Stimulated activated CD8-positive, alpha-beta memory T cell treated with anti-CD3 and anti-CD28 coated beads, Interleukin-12 subunit alpha, Interleukin-12 subunit beta, amount 100 ng/mL, for 1 hour (primary cell): ENCODE data around the gene ARHGEF17.
"Not testable (repeated sequence)": the region's sequence is repeated elsewhere in the genome, so short reads cannot be mapped to it uniquely, and the experiment has no call there.

ENCODE experiments used
- DNase-seq: peaks from one replicate; pipeline ENCODE4 v3.0.0-alpha.2; 2020; ENCODE audit warnings: low read depth

ARHGEF17 gene

GRCh38 chr11:73273222-73273895 is 34.7 kb upstream of the ARHGEF17 start:
- DNase-seq: no peak

GRCh38 chr11:73274191-73274590 is 33.9 kb upstream of the ARHGEF17 start:
- not testable (repeated sequence) for DNase-seq

DNA sequence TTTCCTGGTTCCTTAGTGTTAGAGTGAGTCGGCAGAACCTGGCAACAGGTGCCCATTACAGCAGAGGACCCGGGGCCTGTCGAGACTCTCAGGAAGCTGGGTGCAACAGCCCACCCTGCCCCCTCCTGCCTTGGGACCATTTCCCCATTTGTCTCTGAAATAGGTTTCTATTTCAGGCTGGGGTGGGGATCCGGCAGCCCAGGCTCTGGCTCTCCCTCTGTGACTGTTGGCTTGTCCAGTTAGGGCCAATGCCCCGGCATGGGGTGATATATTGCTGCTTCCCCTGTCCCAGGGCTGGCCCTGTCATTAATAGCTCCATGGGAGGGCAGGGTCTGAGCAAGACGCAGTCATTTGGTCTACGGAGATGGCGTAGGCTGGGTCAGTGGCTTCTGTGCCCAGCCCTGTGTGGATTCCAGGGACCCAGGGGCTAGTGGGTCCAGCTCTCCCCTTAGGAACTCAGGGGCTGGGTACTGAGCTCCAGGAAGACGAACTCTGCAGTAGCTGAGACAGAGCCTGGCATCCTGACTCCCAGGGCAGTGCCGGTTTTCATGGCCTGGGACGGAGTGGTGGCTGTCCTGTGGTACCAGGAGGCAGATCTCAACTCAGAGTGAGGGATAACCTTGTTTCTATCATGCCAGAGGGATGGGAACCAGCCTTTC is 33.2 kb upstream of the ARHGEF17 start:
- DNase-seq: no peak

GRCh38 chr11:73275381-73275750 is 32.7 kb upstream of the ARHGEF17 start:
- no peak for DNase-seq

DNA sequence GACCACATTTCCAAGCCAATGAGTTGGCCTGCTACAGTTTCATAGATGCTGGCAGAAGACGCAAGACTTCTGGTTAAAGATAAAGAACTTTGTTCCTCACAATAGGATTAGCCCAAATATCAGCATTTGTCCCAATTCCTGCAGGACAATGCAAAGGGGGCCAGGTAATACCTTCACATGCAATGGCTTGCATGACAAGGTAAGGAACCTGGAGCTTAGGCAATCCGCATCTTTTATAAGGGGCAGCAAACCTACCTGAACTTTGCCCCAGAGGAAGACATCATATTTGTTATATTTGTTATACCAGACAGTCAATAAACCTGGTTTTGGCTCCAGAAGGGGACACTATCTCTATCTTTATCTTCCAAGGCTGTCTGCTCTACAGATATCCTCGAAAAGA is 30.6 kb upstream of the ARHGEF17 start:
- DNase-seq: no peak

GRCh38 chr11:73280626-73281025 is 27.4 kb upstream of the ARHGEF17 start:
- no peak for DNase-seq

DNA sequence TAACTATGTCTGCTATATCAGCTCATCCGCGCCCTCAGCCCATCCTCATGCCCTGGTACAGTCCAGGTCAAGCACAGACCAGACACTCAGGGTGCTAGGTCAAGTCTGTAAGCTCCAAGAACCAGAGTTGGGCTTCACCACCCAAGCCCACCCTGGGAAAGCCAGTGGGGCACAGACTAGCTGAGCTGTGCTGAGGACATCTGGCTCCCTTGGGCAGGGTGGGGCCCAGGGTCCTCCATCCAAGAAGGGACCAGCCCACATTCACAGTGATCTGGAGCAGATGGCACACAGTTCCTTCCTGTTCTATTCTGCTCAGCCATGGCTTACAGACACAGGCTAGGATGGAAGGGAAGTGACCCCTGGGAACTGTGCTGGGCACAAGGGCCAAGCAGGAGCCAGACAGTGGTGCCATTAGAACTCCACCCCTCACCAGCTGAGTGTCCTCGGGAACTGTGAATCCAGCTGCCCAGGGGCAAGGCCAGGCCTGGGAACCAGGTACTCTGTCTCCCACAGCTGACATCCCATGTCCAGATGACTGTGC is 26.8 kb upstream of the ARHGEF17 start:
- DNase-seq: no peak

DNA sequence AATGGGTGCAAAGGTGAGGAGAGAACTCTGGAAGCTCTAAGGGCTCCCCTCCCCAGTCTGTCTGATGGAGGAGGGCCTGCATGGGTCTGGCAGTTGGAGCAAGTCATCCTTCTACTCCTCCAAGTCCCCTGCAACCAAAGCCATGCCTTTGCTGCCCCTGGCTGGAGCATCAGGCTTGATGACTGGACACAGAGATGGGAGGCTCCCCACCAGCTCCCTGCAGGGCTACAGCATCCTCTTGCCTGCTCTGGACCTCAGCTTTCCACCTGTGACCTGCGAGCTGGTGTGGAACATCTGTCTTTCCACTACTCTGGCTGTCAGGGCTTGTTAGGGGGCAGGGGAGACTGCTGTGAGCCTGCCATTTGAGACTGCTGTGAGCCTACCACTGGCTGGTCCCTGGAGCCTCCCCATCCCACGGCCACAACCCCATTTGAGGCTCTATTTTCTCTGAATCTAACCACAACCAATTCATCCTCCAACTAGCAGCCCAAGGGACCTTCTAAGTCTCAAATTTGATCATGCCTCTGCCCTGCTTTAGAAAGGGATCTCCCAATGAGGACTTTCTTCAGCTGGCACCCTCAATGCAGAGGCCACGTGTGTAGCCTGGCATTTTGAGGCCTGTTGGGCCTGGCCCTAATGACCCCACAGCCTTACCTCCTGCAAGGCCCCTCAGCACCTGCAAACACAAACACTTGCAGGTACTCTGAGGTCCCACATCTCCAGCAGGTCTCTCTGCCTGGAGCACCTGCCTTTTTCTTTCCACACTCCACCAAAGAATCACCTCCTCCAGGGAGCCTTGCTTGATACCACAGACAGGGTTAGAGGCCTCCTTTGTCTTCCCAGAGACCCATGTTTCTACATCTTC is 26.0 kb upstream of the ARHGEF17 start:
- no peak for DNase-seq

DNA sequence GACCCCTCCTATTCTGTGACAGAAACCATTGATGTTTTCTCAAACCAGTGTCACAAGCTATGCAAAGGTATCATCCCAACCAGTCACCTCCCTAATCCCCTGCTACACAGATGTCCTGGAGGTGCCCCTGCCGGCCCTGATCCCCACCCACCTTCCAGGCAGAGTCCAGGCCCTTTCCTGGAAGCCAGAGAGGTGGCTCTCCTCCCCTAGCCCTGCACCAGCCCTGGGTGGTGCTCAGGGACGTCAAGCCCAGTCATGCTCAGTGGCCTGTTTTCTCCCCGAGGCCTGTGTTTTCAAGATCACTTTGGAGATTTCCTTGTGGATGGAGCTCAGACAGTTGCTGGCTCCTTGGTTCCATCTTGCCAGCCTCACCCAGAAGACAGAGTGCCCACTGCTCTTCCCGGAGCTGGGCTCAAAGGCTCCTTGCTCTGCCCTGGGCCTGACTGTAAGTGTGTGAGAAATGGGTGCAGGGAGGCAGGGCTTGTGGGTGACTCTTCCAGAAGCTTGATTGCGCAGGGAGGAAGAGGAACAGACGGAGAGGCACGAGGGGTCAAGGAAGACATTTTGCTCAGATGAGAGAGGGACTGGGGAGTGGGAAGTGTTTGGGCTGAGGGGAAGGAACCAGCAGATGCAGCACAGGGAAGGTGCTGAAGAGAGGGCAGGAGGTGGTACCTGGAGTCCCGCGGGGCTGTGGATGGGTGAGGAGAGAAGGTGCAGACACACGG is 24.6 kb upstream of the ARHGEF17 start:
- DNase-seq: no peak

GRCh38 chr11:73284106-73284505 is 24.0 kb upstream of the ARHGEF17 start:
- DNase-seq: no peak

- DNase-seq: no peak
Observed at GRCh38 chr11:73285721-73286120, 22.4 kb upstream of the ARHGEF17 start.

DNA sequence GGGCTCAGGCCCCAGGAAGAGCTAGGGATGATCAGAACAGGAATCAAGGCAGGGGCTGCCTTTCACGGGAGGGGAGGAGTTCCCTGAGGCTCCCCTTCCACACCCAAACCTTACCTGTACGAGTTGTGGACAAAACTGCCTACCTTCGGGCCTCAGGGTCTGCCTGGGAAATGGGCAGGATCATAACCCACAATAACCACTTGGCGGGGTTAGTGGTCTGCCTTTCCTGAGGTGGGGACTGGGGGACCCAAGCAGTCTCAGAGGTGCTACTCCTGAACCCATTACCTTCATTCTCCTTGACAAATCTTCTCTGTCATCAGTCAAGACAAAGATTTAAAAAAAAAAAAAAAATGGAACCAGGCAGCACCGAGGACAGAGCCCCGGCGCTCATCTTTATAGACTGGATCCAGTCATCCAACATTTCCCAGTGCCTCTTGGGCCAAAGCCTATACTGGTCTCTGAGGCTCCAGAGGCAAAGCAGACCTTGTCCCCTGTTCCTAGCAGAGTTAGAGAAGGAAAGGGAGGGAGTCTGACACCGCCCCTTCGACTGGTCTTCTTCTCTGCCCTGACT is 21.8 kb upstream of the ARHGEF17 start:
- DNase-seq: no peak

DNA sequence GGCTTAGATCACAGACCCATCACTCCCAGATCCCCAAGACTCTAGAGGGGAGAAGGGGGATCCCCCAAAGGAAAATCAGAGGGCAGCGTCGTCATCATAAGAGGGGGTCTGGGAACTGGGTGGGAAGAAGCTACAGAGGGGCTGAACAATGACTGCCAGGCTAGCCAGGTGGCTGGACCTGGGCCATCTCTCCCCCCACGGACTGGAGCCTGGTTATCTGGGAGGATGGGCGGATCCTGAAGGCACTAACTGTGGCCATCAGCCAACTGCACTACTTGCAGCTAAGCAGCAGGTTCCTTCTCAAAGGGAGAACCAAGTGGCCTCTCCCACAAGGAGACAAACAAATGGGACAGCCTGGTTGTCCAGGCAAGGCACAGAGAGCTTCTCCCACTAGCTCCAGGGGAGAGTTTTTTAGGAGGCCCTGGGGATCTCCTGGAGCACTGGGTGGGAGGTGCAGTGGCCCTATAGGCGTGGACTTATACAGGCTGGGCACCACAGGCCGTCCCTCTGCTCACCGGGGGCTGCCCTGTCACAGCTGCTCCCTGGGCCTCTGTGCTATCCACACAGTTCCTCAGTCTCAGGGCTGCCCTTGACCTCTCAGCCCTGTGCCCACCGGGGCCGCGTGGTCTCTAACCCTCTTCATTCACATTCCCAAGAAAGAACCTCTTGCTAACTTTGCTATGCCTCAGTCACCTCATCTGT is 20.5 kb upstream of the ARHGEF17 start:
- no peak for DNase-seq

DNA sequence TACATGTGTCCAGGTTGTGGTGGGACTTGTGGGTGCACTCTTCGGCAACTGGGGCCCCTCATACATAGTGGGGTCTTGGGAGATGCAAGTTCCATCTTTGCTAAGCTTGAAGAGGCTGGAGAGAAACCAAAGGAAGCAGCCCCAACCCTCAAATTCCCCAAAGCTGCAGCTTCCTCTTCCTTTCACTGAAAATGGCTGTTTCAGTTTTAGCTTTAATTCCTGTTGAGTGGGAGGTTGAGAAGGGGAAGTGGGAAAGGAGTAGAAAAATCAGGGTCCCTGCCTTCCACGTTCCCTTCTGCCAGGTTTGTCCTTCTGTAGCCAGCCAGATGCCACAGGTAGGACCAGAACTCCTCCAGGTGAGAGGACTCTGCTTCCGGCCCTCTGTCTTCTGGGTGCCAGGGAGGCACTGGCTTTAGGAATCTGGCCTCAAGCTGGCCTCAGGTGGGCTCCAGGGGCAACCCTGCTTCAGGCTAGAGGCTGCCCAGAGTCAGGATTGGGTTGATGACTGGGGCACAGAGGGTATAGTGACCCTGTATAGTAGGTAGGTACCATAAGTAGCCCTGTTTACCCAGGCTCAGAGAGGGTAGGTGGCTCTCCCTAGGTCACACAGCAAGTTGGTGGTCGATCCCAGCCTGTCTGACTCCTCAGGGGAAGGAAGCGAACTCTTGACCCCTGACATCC is 19.7 kb upstream of the ARHGEF17 start:
- no peak for DNase-seq

- no peak for DNase-seq
Observed at GRCh38 chr11:73288873-73289707, 19.0 kb upstream of the ARHGEF17 start.

GRCh38 chr11:73290536-73290935 is 17.5 kb upstream of the ARHGEF17 start:
- DNase-seq: no peak

- DNase-seq: no peak
Observed at GRCh38 chr11:73291196-73291595, 16.9 kb upstream of the ARHGEF17 start.

GRCh38 chr11:73291781-73292524 is 16.1 kb upstream of the ARHGEF17 start:
- DNase-seq: no peak

GRCh38 chr11:73292525-73292894 is 15.6 kb upstream of the ARHGEF17 start:
- no peak for DNase-seq
